Measurements from ENCODE around the gene TEX2.

TEX2 gene

DNA sequence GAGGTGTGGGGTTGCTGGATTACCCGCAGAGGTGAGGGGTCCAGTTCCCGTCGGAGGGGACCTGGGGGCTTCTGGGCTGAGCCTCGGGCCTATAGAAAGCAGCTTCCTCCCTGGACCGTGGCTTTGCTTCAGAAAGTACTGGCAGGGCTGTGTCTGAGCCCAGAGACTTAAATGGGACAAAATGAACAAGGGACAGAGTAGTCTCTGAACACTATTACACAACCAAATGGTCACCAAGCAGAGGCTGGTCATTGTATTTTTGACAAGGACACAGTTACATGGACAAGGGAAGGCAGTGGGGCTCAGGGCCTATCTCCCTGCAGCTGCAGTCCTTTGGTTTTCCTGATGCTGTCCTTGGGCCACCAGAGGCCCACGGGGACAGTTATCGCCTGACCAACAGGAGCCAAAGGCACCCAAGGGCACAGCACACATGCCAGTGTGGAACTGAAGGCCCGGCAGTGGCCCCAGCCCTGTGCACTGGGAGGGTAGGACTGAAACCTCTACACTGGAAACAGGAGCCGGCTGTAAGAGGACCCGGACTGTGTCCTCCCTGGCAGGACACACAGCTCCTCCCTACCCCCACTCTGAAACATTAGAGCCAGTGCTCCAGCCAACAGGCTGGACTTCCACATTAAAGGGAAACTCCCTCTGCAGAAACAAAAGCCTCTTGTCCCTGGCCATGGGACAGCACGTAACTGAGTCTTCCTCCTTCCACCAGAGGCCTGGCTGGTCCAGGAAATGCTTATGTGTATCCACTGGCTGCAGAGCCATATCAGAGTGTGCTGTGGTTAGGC, 107.1 kb downstream of the TEX2 start:
- no peak for DNase-seq

DNA sequence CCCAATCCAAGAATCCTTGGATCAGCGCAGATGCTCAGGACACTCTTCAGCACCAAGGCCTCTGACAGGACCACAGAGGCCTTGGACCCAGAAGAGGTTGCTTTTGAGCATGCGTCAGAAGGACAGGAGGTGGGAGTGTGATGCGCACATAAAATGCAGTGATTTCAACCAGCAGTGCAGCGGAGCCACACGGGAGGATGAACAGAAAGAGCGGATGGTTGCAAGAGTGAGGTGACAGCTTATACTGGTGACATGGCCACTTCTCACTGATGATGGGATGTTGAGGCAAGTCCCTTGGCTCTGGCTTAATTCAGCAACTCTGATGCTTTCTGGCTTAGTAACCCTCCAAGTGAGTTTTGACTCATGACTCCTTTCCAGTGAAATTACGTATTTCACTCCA, 107.9 kb downstream of the TEX2 start:
- no peak for DNase-seq

DNA sequence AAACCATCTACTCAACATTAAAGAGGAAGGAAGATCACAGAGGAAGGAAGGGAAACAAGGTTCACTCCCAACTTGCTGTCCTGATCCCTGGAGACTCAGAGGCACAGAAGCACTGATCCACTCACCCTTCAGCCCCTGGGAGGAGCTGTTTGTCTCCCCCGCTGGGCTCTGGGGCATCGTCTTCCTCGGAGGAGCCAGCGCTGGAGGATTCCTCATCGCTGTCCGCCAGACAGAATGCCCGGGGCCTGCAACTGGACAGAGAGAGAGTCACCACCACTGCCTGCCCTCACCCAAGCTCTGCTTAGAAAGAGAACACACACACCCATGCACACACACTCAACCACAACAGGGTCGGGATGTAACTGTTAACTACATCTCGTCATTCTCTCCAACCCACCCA, 108.3 kb downstream of the TEX2 start:
- DNase-seq, result no peak

DNA sequence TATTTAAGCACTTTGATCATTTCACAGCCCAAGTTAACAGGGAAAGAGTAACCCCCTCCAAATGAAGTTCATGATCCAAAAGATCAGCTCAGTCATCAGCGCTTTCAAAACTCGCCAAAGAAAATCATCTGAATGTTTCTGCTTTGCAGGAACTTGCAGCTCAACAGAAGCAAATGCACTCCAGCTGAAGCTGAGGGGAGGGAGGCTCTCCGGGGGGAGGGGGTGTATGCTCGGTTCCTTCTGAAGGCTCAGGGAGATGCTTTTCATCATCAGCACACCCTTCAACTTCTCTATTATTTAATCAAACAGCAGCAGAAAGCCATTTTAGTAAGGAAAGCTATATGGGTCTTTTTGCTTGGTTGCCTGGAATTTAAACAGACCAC, 108.8 kb downstream of the TEX2 start:
- no peak for DNase-seq

DNA sequence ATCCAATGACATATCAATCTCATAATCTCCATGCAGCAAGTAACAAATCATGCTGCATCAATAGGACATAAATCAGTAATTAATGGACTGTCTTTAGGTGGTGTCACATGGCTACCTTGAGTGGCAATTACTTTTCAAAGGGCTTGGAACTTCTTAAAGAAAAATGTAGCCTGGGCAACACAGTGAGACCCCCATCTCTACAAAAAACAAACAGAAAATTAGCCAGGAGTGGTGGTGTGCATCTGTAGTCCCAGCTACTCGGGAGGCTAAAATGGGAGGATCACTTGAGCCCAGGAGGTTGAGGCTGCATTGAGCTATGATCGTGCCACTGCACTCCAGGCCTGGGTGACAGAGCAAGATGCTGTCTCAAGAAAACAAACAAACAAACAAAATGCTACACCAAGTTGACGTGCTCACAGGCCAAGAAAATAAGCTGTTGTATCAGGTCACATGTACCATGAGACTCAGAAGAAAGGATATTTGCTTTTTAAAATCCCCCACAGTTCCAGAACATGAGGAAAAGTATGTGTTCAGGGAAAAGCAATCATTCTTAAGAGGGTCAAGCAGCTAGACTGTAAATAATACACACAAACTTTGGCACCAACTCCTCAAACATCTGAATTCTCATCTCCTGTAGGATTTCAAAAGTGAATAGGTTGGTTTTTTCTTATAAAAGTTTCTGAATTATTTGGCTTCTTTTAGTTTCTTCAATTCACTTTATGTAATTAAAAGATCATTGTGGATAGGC, 109.3 kb downstream of the TEX2 start:
- no peak for DNase-seq

DNA sequence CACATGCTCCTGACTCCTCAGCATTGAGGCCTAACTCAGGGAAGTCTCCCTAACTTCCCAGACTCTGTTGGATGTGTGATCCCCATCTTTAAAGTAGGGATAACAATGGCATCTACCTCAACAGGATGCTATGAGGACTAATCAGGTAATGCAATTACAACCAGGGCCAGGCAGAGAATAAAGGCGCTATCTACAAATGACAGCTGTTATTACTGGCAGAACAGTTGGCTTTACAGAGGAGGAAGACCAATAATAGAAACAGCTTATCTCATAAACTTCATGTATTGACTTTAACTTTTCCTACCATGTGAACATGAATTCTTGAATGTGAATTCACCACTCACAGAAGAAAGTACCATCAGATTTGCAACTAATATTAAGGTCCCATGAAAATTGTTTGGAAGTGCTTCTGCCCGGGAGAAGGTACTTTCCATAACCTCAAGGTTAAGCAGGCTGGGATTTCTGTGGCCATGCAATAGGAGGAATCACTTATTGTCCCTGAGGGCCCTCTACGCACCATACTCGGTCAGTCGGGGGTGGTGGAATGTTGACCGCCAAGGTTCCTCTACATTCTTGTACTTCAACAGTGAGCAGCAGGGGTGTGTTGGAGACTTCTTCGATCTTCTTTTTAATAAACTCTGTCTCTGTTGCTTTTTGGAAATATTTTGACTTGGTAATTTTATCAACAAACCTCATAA, 110.5 kb downstream of the TEX2 start:
- DNase-seq, result no peak

DNA sequence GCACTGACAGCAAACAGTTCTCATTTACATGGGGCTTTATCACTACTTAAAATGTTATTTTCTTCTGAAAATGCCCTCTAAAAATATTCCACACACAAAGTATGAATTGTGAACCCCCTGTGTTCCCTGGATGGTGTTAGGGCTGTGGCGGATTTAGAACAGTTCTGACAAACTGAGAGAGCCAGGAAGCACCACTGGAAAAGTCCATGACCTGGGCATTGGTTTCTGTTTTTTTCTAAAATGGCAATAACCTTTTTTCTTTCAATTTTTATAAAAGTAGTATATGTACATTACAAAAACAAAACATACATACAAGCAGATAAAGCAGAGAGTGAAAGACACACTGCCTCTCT, 112.1 kb downstream of the TEX2 start:
- no peak for DNase-seq

DNA sequence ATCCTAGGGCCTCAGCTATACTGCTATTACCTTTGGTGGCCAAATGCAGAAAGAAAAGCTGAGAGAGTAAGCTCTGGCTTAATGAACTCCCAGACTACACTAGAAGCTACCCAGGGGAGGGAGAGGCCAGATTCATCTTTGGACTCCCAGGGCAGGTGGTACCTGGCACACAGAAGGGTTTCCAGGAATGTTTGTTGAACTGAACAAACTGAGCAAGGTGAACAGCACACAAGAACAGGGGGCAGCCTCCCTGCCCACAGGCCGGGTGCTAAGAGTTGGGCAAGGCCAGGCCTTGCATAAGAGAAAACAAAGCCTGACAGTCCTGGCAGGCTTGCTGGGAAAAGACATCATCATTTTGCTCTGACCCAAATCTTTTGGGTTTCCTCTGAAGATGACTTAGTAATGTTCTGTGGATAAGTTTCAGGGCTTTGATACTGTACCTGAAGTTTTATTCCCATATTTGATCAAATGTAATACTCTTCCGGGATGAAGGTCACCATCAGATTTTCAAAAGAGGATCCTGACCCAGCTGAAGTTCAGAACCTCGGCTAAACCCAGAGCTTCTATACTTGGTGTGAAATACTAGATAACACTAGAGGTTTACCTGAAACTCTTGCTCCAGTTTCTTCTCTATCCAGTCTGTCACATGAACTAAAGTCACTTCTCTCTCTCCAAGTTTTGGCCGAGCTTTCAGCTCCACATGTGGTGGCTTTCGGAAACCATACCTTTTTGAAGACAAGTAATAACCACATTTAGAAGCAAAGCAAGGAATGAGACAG, 112.6 kb downstream of the TEX2 start:
- DNase-seq, result no peak

DNA sequence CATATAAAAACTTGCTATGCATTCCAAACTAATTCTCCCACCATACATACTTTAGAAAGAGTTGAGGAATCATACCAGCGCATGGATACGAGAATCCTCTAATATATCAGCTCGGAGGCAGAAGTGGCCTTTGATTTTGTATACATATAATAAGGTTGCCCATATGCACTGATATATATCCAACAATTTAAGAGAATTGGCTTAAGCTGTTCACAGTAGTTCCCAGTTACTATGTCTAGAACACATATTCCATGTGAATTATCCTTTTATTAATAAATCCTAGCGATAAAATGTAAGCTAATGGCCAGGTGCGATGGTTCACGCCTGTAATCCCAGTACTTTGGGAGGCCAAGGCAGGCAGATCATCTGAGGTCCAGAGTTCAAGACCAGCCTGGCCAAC, 113.9 kb downstream of the TEX2 start:
- DNase-seq, result no peak

DNA sequence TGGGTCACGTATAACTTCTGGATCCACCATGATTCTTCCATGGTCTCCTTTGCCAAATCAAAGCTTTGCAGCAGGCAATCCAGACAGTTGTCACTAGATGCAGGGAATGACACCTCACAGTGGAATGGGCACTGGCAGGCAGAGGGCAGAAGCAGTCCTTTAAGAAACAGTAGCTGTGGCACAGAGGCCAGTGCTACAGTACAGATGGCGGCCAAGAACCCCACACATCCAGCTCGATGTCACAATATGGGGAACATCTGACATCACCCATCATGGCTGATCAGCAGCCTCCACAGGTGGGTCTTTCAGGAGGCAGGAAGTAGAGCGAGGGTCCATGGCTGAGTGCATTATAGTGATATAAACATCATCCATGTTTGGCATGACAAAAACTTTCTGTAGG, 114.4 kb downstream of the TEX2 start:
- no peak for DNase-seq

DNA sequence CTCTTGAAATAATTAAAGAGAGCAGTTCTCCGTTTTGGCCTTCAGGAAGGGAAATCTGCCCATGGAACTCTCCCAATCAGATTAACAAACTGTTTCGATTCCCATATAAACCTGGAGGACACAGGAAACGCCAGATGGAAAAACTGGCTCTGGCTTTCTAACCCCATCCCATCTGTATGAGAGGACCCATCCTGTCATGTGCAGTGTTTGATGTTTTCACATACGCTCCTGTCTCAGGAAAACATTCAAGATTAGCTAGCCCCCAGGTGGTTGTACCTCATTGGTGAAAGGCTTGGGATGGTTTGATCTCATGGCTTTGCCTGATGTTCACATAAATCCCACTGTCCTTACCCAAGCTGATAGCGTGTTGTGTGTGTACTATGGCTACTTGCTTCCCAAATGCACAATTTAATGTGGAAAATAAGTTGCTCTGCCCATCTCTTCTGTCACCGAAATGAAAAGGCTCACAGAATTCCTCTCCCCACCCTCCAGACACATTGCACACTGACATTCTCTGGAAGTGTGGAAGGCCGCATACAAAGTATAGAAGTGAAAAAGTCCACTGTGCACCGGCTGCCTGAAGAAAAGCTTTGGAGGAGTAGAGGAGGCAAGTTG, 114.9 kb downstream of the TEX2 start:
- peak; percentile 64 for DNase-seq

DNA sequence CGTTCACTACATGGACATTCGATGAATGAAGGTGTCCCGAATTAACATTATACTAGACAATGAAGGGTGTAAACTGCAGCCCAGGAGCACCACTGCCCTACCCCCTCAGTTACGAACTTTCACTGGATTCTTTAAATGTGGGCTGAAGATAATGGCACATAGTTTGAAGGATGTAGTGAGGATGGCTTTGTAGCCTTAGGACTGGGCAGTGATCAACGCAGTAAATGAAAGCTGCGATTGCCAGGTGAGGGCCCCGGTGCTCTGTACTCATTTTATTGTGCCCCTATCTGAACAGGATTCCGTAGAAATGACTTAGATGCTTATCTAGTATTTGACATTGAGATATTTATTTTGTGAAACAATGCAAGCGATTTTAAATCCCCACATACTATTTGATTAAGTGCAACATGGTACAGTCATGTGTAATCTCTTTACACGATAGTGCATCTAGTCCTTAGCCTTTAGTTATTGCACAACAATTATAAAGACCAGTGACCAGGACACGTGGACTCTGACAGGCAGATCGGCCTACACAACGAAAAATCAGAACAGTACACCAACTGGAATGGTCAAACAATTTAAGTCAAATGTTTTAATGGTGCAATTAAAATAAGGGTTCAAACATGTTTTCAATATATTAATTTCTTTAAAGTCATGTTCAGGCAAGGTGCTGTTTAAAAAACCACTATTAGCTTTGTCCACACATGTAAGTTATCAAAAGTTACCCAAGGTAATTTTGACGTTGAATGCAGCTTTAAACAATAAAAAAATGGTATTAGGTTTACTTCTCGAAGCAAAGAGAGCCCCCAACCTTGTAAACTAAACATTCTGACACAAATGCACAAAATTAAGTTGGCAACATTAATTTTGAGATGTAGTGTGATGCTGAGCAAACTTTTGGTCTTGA, 115.7 kb downstream of the TEX2 start:
- DNase-seq, result no peak

DNA sequence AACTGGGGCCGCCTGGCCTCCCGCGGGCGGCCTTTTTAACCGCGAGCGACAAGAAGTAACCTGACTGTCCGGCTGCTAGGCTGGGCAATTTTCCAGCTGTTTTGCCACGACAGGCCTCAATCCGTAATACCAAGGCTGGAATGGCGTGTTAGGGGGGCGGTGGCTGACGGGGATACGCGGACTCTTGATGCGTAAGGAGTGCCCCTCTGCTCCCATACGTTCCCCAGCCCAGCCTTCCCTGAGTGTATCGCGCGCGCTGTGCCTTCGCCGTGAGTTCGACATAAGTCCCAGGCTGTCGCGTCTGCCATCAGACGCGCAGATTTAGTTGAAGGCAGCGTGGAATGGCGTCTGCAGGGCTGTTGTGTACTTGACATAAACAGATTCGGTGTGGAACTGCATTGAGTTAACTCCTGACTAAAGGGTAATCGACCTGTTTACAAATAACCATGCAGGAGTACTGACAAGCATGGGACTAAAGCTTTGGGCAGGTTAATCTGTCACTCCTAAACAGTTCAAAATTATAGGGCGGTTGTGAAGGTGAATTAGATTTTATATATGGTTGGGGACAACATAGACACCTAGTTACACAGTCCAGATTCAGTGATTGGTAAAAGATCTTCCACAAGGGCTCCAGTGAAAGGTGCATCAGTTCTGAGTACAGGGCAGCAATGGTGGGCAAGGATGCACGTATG, 116.5 kb downstream of the TEX2 start:
- DNase-seq, result peak; percentile 34

DNA sequence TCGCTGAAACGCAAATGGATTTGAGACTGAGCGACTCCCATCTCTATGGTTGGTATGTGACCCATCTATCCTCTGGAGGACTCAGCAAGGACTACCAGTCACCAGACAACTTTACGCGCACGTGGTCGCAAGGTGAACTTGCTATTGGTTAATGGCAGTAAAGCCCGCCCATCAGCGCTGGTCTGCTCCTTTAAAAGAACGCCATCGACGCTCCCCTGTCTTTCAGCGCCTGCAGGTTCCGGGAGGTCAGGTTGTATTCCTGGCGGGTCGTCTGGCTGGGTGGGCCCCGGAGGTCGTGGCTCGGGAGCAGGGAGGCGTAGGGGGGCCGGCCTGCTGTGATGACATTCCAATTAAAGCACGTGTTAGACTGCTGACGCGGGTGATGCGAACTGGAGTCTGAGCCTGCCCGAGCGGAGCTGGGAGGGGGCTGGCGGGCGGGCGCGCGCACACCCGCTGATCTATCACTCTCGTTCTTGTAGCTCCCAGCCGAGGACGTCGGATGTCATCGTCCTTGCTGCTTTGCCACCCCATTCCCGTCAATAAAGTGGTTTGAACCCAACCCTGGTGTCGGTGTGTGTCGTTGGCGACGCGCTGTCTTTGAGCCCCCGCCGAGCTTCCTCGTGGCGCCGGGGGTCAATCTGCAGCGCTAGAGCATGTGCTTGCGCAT, 117.2 kb downstream of the TEX2 start:
- DNase-seq, result peak; percentile 99

DNA sequence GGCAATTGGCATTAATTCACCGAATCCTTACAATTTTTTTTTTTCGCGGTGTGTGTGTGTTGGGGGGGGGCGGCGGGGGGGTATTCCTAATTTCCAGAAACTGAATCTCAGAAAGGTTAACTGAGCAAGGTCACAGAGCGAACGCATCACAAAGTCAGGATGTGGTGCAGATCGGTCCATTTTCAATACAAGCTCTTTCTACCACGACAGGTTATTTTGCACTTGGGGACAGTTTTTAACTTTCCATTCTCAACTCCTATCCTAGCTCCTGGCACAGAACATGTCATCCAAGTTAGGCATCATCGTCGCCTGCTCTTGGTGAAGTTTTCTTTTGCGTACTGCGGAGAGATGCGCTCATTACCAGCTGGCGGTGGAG, 117.7 kb downstream of the TEX2 start:
- no peak for DNase-seq

DNA sequence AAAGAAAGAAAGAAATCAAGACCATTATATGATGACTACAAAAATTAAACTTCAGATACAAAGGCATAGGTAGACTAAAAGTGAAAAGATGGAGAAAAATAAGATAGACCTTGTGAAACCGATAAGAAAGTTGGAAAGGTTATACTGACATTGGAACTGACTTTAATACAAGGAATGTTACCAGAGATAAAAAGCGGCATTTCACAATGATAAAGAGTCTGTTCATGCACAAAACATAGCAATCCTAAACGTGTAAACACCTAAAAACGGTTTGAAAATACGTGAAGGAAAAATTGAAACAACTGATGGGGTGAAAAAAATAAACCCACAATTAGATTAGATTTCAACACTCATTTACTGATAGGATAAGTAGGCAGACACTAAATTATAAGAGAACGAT, 123.5 kb downstream of the TEX2 start:
- DNase-seq, result no peak

DNA sequence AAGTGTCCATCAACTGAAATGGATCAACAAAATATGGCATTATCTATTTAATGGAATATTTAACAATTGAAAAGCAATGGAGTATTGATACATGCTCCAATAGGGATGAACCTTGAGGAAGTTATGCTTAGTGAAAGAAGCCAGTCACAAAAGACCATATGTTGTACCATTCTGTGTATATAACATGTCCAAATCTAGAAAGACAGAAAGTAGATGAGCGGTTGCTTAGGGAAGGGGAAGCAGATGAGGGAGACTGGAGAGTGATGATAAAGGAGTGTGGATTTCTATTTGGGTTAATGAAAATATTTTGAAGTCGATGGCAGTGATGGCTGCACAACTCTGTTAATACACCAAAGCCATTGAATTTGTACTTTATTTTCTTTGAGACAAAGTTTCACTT, 124.6 kb downstream of the TEX2 start:
- DNase-seq, result no peak

DNA sequence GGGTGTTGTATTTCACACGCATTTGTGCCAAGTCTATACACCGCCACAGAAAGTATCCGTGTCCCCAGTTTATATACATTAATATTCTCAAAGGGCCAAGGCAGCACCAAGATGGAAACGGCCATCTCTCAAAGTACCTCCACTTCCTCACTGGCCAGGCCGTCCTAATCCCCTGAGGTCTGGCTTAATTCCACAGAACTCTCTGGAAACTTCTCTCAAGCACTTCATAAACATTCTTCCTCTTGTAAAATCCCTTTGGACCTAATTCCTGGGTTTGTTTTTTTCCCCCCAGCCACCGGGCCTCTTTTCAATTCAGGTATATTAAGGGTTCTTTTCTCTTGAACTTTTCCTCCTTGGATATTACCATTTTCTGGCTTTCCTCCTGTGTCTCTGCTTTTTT, 128.1 kb downstream of the TEX2 start:
- DNase-seq, result no peak

DNA sequence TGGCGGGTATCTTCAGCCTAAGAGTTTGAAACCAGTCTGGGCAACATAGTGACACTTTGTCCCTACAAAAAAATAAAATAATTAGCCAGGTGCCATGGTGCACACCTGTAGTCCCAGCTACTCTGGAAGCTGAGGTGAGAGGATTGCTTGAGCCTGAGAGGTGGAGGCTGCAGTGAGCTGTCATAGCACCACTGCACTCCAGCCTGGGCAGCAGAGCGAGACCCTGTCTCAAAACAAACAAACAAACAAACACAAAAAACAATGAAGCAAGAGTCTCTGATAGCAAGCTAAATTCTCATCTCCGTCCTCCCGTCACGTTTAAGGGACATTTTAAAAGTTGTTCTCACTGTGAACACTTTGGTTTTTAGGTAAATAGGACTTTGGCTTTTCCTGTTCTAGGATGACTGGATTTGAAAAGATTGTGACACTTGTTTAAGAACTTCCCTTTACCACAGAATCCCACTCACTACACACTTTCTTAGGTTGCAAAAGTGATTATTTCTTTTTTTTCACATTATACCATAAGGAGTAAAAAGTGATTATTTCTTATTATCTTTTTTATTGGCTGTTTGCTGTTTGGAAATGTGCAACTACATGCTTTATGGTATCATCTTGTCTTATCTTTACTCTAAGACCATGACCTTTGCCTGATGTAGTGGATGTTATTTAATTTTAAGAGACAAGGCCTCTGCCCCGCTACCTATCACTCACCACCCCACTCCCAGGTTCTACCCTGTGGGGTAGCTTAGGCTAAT, 128.7 kb downstream of the TEX2 start:
- no peak for DNase-seq
